CD4-positive, alpha-beta memory T cell (primary cell): ENCODE data around the gene OR4D2. TPM values are rescaled to one million over a fixed set of nuclear protein-coding genes. Genes with fewer than 3 reads are reported as not detected.
A peak's percentile ranks its signal among the peaks of the same experiment; 100 is the strongest.

ENCODE experiments used
- CTCF ChIA-PET: fragments of 350-600 bp; sonication (Branson Sonifier 250); formaldehyde crosslinking; loops from one replicate; lab custom pipeline; 2021; ENCODE audit warnings: inconsistent platforms; ENCODE audit not compliant: partially characterized antibody; lab: Charles Lee
- POLR2A ChIA-PET: fragments of 350-600 bp; sonication (Branson Sonifier 250); formaldehyde crosslinking; loops from one replicate; lab custom pipeline; 2021; ENCODE audit not compliant: partially characterized antibody; lab: Charles Lee
- DNase-seq, 5 donors: peaks; one replicate each; pipeline versions ENCODE4 v3.0.0 to v3.0.0-alpha.2; 2020 to 2022; ENCODE audit warnings: mixed read lengths in 1 of 5
- H3K27ac ChIP-seq: one replicate; pipeline ENCODE4 v1.7.0; 2013; ENCODE audit warnings: low read depth, low read length
- H3K27me3 ChIP-seq: 2 replicates; pipeline ENCODE4 v1.7.0; 2013; ENCODE audit warnings: mild to moderate bottlenecking, low read length, moderate library complexity; ENCODE audit not compliant: insufficient read depth
- H3K36me3 ChIP-seq: 2 replicates; pipeline ENCODE4 v1.7.0; 2013; ENCODE audit warnings: mild to moderate bottlenecking, low read length, moderate library complexity; ENCODE audit not compliant: insufficient read depth
- H3K4me1 ChIP-seq: 2 replicates; pipeline ENCODE4 v1.7.0; 2013; ENCODE audit warnings: mild to moderate bottlenecking, low read length, moderate library complexity; ENCODE audit not compliant: insufficient read depth
- H3K4me3 ChIP-seq, 2 donors: one replicate each; pipeline ENCODE4 v1.7.0; 2013; ENCODE audit warnings: low read length in 2 of 2, mild to moderate bottlenecking in 1 of 2
- H3K9me3 ChIP-seq, 2 donors: one replicate each; pipeline ENCODE4 v1.7.0; 2013; ENCODE audit warnings: low read length in 2 of 2, control low read depth in 1 of 2; ENCODE audit not compliant: control insufficient read depth in 1 of 2
- H3K27ac Mint-ChIP-seq, 7 donors: one replicate each; pipeline ENCODE4 v1.8.0; 2020 to 2021; ENCODE audit warnings: mixed read lengths in 7 of 7, mild to moderate bottlenecking in 6 of 7, inconsistent platforms in 3 of 7, moderate library complexity in 3 of 7
- H3K27me3 Mint-ChIP-seq, 2 donors: one replicate each; pipeline ENCODE4 v1.8.0; 2020 to 2021; ENCODE audit warnings: mixed read lengths in 2 of 2
- H3K36me3 Mint-ChIP-seq, 2 donors: one replicate each; pipeline ENCODE4 v1.8.0; 2020 to 2021; ENCODE audit warnings: mixed read lengths in 2 of 2, inconsistent platforms in 1 of 2, mild to moderate bottlenecking in 1 of 2
- H3K4me1 Mint-ChIP-seq, 4 donors: one replicate each; pipeline ENCODE4 v1.8.0; 2020 to 2021; ENCODE audit warnings: mixed read lengths in 4 of 4, mild to moderate bottlenecking in 1 of 4
- H3K4me3 Mint-ChIP-seq, 8 donors: one replicate each; pipeline ENCODE4 v1.8.0; 2020 to 2021; ENCODE audit warnings: mixed read lengths in 8 of 8, mild to moderate bottlenecking in 7 of 8, moderate library complexity in 6 of 8, inconsistent platforms in 3 of 8
- H3K9me3 Mint-ChIP-seq, 8 donors: one replicate each; pipeline ENCODE4 v1.8.0; 2020 to 2021; ENCODE audit warnings: mixed read lengths in 8 of 8, mild to moderate bottlenecking in 5 of 8, inconsistent platforms in 3 of 8, moderate library complexity in 1 of 8
- intact Hi-C: fragments of 100-400 bp; cut with micrococcal nuclease; formaldehyde crosslinking; loops from one replicate; pipeline ENCODE4 v1.15.1; 2023
- polyA plus RNA-seq, 2 donors: library from polyadenylated mRNA; unstranded; fragments of 300-500 nt; fragmentation: Illumina TruSeq; gene quantifications; one replicate each; pipeline ENCODE4 v1.2.3, GENCODE V29; 2021
- total RNA-seq, 2 experiments: library from RNA; stranded (reverse); gene quantifications; one replicate each; pipeline ENCODE4 v1.2.3, GENCODE V29; 2021

Gene OR4D2
- total and polyA plus RNA-seq, 4 experiments from 2014 or later, result not detected

GRCh38 chr17:58170622-58171021, 3.8 kb downstream of the OR4D2 start:
- Mint-ChIP-seq H3K27ac (peak overlapping the region; percentile 76 to 95 (median 94)), H3K36me3 (no peaks in the 10 kb centered on the region), H3K4me3 (peak overlapping the region in 7 of 8 donors; percentile 47 to 83 (median 62)), H3K4me1 (peaks cover 54 to 69% (median 57%) of the 10 kb centered on the region in 4 donors), H3K9me3 (peaks cover 0 to 2% (median 0%) of the 10 kb centered on the region in 8 donors), H3K27me3 (no peaks in the 10 kb centered on the region)
- Histone ChIP-seq H3K4me3 (peak overlapping the region; percentile 1 to 2), H3K4me1 (peaks cover 57% of the 10 kb centered on the region), H3K9me3 (no peaks in the 10 kb centered on the region), H3K36me3 (no peaks in the 10 kb centered on the region), H3K27ac (peak overlapping the region; percentile 46), H3K27me3 (no peaks in the 10 kb centered on the region)
- ChIA-PET POLR2A (interaction anchor here (1.0 to 5.4 kb wide), 13 partner anchors 10 to 174 kb away, joined by 3 to 151 read pairs (median 5); partner anchors contain the start of gene SRSF1), CTCF (interaction anchor here (0.8 to 5.0 kb wide), 18 partner anchors 12 to 312 kb away, joined by 3 to 191 read pairs (median 4); partner anchors contain the start of gene SRSF1)
- intact Hi-C loops, result no loop called here
- DNase-seq, result peak in 3 of 5 donors; percentile 14 to 21 (median 14)

DNA sequence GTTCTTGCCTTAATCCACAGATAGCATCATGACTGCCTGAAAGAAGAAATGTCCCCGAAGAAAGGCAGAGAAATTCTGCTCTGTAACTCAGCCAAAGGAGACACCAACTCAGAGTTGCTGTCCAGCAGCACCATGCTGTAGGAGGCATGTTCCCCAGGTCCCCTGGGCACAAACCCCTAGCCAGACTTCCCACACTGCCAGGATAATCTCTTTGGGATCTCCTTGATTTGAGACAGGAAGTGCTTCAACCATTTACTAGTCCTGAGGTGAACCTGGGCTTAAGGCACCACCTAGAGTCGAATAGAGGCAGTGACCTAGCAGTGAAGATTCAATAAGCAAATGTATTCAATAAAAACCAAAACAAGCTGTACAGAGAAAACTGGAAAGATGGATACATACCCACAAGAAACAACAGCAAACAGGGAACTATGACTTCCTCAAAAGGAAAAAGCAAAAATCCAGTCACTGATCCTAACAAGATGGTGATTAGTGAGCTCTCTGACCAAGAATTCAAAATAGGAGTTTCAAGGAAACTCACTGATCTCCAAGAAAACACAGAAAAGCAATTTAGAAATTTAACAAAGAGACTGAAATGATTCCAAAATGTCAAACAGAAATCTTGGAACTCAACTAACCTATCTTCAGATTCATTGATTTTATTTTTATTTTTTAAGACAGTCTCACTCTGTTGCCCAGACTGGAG, 5.7 kb downstream of the OR4D2 start:
- no peaks in the 10 kb centered on the region for H3K36me3 ChIP-seq
- peaks cover under 1% of the 10 kb centered on the region in 2 donors for H3K27me3 Mint-ChIP-seq
- H3K4me1 Mint-ChIP-seq, result peaks cover 40 to 50% (median 44%) of the 10 kb centered on the region in 4 donors
- no peaks in the 10 kb centered on the region for H3K27me3 ChIP-seq
- peak overlapping the region; percentile 16 to 69 (median 51) for H3K4me3 Mint-ChIP-seq
- H3K36me3 Mint-ChIP-seq, result no peaks in the 10 kb centered on the region
- ChIA-PET POLR2A (interaction anchor here (0.6 to 5.4 kb wide), 6 partner anchors 10 to 343 kb away, joined by 3 to 151 read pairs (median 4); partner anchors contain the start of genes MTMR4 and SRSF1), CTCF (interaction anchor here (0.7 to 5.0 kb wide), 34 partner anchors 8 to 929 kb away, joined by 3 to 191 read pairs (median 4); partner anchors contain the start of genes MKS1 and SRSF1)
- H3K9me3 ChIP-seq, result no peaks in the 10 kb centered on the region
- peak; percentile 62 to 72 (median 66) for DNase-seq
- H3K4me3 ChIP-seq, result no peak overlapping the region
- peaks cover 47% of the 10 kb centered on the region for H3K4me1 ChIP-seq
- no peak overlapping the region for H3K27ac ChIP-seq
- peaks cover 0 to 2% (median 0%) of the 10 kb centered on the region in 8 donors for H3K9me3 Mint-ChIP-seq
- peak overlapping the region in 6 of 7 donors; percentile 15 to 92 (median 89) for H3K27ac Mint-ChIP-seq
- intact Hi-C loops, result loop anchor here (1.0 to 2.0 kb wide), 5 partner anchors 20 to 280 kb away; partner anchors contain the start of gene SRSF1

DNA sequence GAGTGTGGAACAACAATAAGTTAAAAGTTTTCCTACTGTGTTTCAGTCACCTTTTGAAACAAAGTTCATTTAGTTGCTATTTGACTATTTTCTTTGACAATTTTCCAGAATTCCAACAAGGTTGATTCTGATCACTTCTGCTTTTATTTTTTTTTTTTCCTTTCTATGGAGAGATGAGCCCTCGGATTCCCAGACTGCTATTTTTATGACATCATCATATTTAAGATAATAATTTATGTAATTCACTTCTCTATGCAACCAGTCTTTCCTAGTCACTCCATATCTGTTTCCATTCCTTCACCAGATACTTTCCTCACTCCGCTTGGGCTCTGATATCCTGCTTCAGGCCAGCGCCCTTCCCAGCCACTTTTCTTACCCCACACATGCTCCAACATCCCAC, 8.1 kb downstream of the OR4D2 start:
- Mint-ChIP-seq H3K9me3 (no peaks in the 10 kb centered on the region), H3K36me3 (no peaks in the 10 kb centered on the region), H3K27ac (no peak overlapping the region), H3K27me3 (peaks cover 2 to 6% of the 10 kb centered on the region in 2 donors), H3K4me3 (no peak overlapping the region), H3K4me1 (peaks cover 25 to 29% (median 26%) of the 10 kb centered on the region in 4 donors)
- CTCF ChIA-PET, result interaction anchor here (0.7 to 3.1 kb wide), 6 partner anchors 10 to 62 kb away, joined by 3 to 31 read pairs (median 4); no protein-coding TSS in a partner anchor
- no peaks in the 10 kb centered on the region for H3K36me3 ChIP-seq
- DNase-seq, result no peak
- intact Hi-C loops, result no loop called here
- H3K4me1 ChIP-seq, result peaks cover 29% of the 10 kb centered on the region
- no peak overlapping the region for H3K4me3 ChIP-seq
- H3K9me3 ChIP-seq, result no peaks in the 10 kb centered on the region
- H3K27ac ChIP-seq, result no peak overlapping the region
- POLR2A ChIA-PET, result no interaction called here
- H3K27me3 ChIP-seq, result no peaks in the 10 kb centered on the region

DNA sequence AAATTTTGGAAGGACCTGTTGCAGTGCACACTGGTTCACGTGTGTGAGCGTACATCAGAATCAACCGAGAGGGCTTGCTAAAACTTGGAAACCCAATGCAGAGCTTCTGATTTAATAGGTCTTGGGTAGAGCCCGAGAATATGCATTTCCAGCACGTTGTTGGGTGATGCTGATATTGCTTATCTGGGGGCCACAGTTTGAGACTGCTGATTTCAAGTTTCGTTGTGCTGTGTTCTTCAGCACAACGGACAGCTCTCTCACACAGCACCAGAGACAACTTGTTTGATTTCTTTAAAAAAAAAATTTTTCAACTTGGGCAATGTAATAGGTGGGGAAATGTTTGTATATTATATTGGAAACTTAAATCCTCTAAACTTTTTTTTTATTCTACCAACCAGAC, 9.4 kb downstream of the OR4D2 start:
- DNase-seq, result no peak
- Mint-ChIP-seq H3K27me3 (peaks cover 2 to 6% of the 10 kb centered on the region in 2 donors), H3K9me3 (no peaks in the 10 kb centered on the region), H3K4me3 (no peak overlapping the region), H3K36me3 (no peaks in the 10 kb centered on the region), H3K4me1 (peaks cover 14 to 15% (median 15%) of the 10 kb centered on the region in 4 donors), H3K27ac (no peak overlapping the region)
- CTCF ChIA-PET, result interaction anchor here (1.3 to 3.1 kb wide), 4 partner anchors 19 to 54 kb away, joined by 4 to 31 read pairs (median 4); no protein-coding TSS in a partner anchor
- Histone ChIP-seq H3K9me3 (no peaks in the 10 kb centered on the region), H3K4me3 (no peak overlapping the region), H3K27ac (no peak overlapping the region), H3K27me3 (no peaks in the 10 kb centered on the region), H3K36me3 (no peaks in the 10 kb centered on the region), H3K4me1 (peaks cover 16% of the 10 kb centered on the region)
- POLR2A ChIA-PET, result interaction anchor here (0.6 kb wide), 1 partner anchor 54 kb away, joined by 3 read pairs; no protein-coding TSS in a partner anchor
- intact Hi-C loops, result no loop called here

DNA sequence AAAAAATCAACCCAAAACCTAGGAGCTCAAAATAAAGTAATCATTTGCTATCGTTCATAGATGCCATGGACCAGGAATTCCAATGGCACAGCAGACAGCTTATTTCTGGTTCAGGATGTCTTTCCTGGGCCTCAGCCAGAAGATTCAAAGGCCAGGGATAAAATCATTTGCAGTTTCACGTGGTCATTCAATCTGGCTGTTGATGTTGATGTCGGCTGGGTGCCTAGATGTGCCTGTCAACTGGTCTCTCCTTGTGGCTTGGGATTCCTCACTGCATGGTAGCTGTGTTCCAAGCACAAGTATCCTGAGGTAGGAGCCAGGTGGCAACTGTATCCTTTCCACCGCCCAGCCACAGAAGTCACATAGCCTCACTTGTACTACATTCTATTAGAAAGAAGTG, 15.0 kb downstream of the OR4D2 start:
- peaks cover 2 to 6% (median 4%) of the 10 kb centered on the region in 4 donors for H3K4me1 Mint-ChIP-seq
- no peak overlapping the region for H3K27ac Mint-ChIP-seq
- H3K27ac ChIP-seq, result no peak overlapping the region
- no peaks in the 10 kb centered on the region for H3K36me3 Mint-ChIP-seq
- H3K36me3 ChIP-seq, result no peaks in the 10 kb centered on the region
- H3K4me1 ChIP-seq, result peaks cover 3% of the 10 kb centered on the region
- H3K9me3 ChIP-seq, result no peaks in the 10 kb centered on the region
- no peaks in the 10 kb centered on the region for H3K27me3 ChIP-seq
- POLR2A ChIA-PET, result no interaction called here
- CTCF ChIA-PET, result interaction anchor here (0.8 to 1.9 kb wide), 3 partner anchors 9 to 157 kb away, joined by 3 to 8 read pairs (median 6); no protein-coding TSS in a partner anchor
- H3K4me3 ChIP-seq, result no peak overlapping the region
- no peak overlapping the region for H3K4me3 Mint-ChIP-seq
- peaks cover 5 to 6% of the 10 kb centered on the region in 2 donors for H3K27me3 Mint-ChIP-seq
- no peak for DNase-seq
- intact Hi-C loops, result no loop called here
- peaks cover 0 to 1% (median 0%) of the 10 kb centered on the region in 8 donors for H3K9me3 Mint-ChIP-seq

DNA sequence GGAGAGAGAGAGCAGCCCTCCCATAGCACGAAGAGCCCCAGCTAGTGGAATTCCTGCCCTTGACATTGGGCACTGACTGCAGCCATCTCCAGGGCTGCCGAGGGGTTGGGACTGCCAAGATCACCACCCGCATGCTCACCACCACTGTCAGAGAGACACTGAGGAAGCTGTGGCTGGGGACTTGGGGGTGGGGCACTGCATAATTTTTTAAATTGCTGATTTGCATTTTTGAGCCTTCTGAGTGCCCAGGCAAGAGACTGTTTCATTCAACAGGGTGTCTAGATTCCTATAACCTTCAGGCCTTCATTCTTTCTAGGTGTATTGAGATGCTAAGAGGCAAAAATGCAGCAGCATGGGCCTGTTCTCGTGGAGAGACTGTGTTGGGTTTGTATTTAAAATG, 16.7 kb downstream of the OR4D2 start:
- POLR2A ChIA-PET, result no interaction called here
- H3K27ac Mint-ChIP-seq, result no peak overlapping the region
- H3K27me3 Mint-ChIP-seq, result peaks cover 5 to 6% of the 10 kb centered on the region in 2 donors
- no peaks in the 10 kb centered on the region for H3K27me3 ChIP-seq
- no peak overlapping the region for H3K27ac ChIP-seq
- DNase-seq, result no peak
- intact Hi-C loops, result no loop called here
- H3K36me3 ChIP-seq, result no peaks in the 10 kb centered on the region
- H3K4me1 Mint-ChIP-seq, result peaks cover 2 to 6% (median 4%) of the 10 kb centered on the region in 4 donors
- H3K4me3 ChIP-seq, result no peak overlapping the region
- peaks cover 0 to 1% (median 0%) of the 10 kb centered on the region in 8 donors for H3K9me3 Mint-ChIP-seq
- H3K9me3 ChIP-seq, result no peaks in the 10 kb centered on the region
- no peaks in the 10 kb centered on the region for H3K36me3 Mint-ChIP-seq
- H3K4me3 Mint-ChIP-seq, result no peak overlapping the region
- H3K4me1 ChIP-seq, result peaks cover 3% of the 10 kb centered on the region
- CTCF ChIA-PET, result interaction anchor here (1.9 kb wide), 1 partner anchor 10 kb away, joined by 6 read pairs; no protein-coding TSS in a partner anchor
